Testis (tissue), 3 donors: ENCODE results near the gene GAA. TPM values are rescaled to one million over a fixed set of nuclear protein-coding genes. Genes with fewer than 3 reads are reported as not detected.

Experiments
- DNase-seq: peaks from one replicate; pipeline ENCODE4 v3.0.0-alpha.2; 2019
- H3K27ac ChIP-seq, 2 donors: fragments of 200-600 bp; sonication (generic); one replicate each; pipeline ENCODE4 v1.5.1; 2019
- H3K27me3 ChIP-seq: fragments of 200-600 bp; sonication (generic); one replicate; pipeline ENCODE4 v1.5.1; 2019
- H3K36me3 ChIP-seq: fragments of 200-600 bp; sonication (generic); one replicate; pipeline ENCODE4 v1.5.1; 2017; ENCODE audit warnings: low read depth; ENCODE audit errors: missing control alignments
- H3K4me1 ChIP-seq: fragments of 200-600 bp; sonication (generic); one replicate; pipeline ENCODE4 v1.5.1; 2019
- H3K4me3 ChIP-seq, 2 donors: fragments of 200-600 bp; sonication (generic); one replicate each; pipeline ENCODE4 v1.5.1; 2017 to 2019
- H3K9me3 ChIP-seq: fragments of 200-600 bp; sonication (generic); one replicate; pipeline ENCODE4 v1.5.1; 2017
- CTCF ChIP-seq, 3 experiments: fragments of 450-650 bp in 2 of 3; fragments of 200-600 bp in 1 of 3; sonication (generic) in 1 of 3; IDR thresholded peaks; one replicate each; pipeline ENCODE4 v1.5.1; 2016 to 2019; ENCODE audit warnings: antibody characterized with exemption in 3 of 3, mild to moderate bottlenecking in 2 of 3, moderate library complexity in 1 of 3
- POLR2A ChIP-seq: fragments of 450-650 bp; IDR thresholded peaks from one replicate; pipeline ENCODE4 v1.6.1; 2017; ENCODE audit warnings: antibody characterized with exemption, mild to moderate bottlenecking, moderate library complexity
- WGBS, 2 donors: methylation state at CpG; one replicate each; pipeline ENCODE4 v1.1.5; 2018; 5-methylcytosine and 5-hydroxymethylcytosine counted together
- intact Hi-C: fragments of 100-400 bp; cut with DNase I; formaldehyde crosslinking; loops from one replicate; pipeline ENCODE4 v1.15.1; 2023; ENCODE audit warnings: low total_unique reads
- polyA plus RNA-seq: library from polyadenylated mRNA; stranded (reverse); fragments of 350-450 nt; fragmentation: Illumina TruSeq; extraction: RNeasy Lipid Tissue Mini Kit (QIAGEN cat#74804); gene quantifications from one replicate; pipeline ENCODE4 v1.2.3, GENCODE V29; 2014; ENCODE audit warnings: low read depth, low replicate concordance; ENCODE audit not compliant: insufficient read depth
- total RNA-seq, 2 donors: library from RNA; depleted of rRNA; stranded (reverse); fragments of >200 nt; gene quantifications; one replicate each; pipeline ENCODE4 v1.2.3, GENCODE V29; 2016

GAA gene
- total and polyA plus RNA-seq, 3 donors from 2014 or later, result 155 to 190 (median 166) TPM

DNA sequence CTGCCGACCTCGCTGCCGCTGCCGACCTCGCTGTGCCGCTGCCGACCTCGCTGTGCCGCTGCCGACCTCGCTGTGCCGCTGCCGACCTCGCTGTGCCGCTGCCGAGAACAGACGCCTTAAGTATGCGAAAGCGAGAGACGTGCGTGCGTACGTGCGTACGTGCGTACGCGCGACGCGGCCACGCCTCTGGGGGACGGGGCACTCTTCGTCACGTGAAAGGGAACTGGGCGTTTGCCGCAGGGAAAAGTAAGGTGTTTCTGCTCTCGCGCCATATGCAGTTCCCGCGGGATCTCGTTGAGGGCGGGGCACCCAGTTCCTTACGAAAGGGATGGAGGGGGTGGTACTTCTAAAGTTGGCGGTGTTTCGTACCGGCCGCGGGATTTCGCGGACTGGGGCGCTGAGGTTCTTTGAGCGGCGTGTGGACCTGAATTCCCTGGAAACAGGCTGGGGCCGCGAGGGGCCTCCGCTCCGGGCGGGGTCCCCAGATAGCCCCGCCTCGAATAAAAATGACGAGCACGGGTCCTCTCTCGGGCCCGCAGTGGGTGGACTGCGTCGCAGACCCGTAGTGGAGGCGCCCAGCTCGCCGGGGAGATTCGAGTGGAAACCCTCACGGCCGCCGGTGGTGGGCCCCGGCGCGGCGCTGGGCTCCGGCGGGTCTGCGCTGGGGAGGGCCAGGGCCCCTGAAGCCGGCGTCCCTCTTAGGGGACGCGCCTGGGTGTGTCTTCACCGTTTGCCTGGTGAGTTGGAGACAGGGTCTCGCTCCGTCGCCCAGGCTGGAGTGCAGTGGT is 45.8 kb downstream of the GAA start, which contains the start of gene EIF4A3:
TSS of gene EIF4A3 (minus strand) at position 94 of the 788 bp plus-strand sequence. CDS start 167 bp downstream, outside the sequence.
- no peaks in the 10 kb centered on the region for H3K9me3 ChIP-seq
- H3K4me1 ChIP-seq, result peaks cover 16% of the 10 kb centered on the region
- H3K36me3 ChIP-seq, result no peaks in the 10 kb centered on the region
- intact Hi-C loops, result no loop called here
- peak; percentile 99 for DNase-seq
- H3K27ac ChIP-seq, result peak within 1 kb of the TSS; percentile 88 to 95
- H3K27me3 ChIP-seq, result no peaks in the 10 kb centered on the region
- WGBS, 2 donors, result 0% methylated on average over 8 to 76 of the region's 90 CpGs
- H3K4me3 ChIP-seq, result peak within 1 kb of the TSS; percentile 91 to 99
- peak in 1 of 3 experiments; percentile 3 for TF ChIP-seq CTCF (IDR thresholded peaks at IDR 0.05)
- peak; percentile 79 for TF ChIP-seq POLR2A

DNA sequence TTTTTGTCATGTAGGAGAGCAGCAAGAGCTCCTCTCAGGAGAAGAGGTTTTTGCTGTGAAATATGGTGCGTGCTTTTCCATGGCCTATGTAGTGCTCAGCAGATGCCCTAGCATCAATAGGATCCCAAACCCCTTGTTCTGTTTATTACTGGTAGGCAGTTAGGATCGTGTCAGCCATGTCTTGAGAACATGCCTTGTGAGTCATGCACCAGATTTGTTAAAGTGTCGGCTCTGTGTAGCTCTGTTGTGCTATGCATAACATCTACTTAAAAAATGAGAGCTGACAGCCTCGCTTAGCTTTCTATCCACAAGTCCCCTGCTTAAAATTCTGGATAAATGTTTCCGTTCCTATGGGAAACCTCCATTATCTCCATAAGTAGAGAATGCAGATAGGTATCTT is 50.0 kb downstream of the GAA start:
- intact Hi-C loops, result no loop called here
- DNase-seq, result no peak
- TF ChIP-seq CTCF (IDR thresholded peaks at IDR 0.05) (no peak), POLR2A (no peak)
- Histone ChIP-seq H3K27me3 (no peaks in the 10 kb centered on the region), H3K36me3 (no peaks in the 10 kb centered on the region), H3K4me3 (no peak overlapping the region), H3K4me1 (peaks cover 5% of the 10 kb centered on the region), H3K27ac (no peak overlapping the region), H3K9me3 (no peaks in the 10 kb centered on the region)
- 89% methylated on average over 5 of the region's 5 CpGs for WGBS, 2 donors

DNA sequence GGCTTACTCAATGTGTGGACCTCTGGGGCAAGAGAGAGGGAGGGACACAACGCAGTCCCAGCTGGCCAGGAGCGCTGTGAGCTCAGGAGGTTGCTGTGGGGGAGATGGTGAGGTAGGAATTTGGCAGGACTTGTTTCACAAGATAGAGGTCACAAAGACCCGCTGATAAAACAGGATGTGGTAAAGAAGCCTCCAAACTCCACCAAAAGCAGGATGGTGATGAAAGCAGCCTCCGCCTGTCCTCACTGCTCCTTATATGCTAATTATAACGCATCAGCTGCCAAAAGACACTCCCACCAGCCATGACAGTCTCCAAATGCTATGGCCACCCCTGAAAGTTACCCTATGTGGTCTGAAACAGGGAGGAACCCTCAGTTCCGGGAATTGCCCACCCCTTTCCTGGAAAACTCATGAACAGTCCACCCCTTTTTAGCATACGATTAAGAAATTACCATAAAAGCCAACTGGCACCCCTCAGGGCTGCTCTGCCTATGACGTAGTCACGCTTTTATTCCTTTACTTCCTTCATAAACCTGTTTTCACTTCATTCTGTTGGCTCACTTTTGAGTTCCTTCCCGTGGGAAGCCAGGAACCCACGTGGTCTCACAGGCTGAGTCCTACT is 50.8 kb downstream of the GAA start:
- no peak for TF ChIP-seq POLR2A
- TF ChIP-seq CTCF (IDR thresholded peaks at IDR 0.05), result no peak

GRCh38 chr17:80153004-80153403 is 51.6 kb downstream of the GAA start:
- peaks cover 3% of the 10 kb centered on the region for H3K4me1 ChIP-seq
- no peak for DNase-seq
- TF ChIP-seq CTCF (IDR thresholded peaks at IDR 0.05) (no peak), POLR2A (no peak)
- 84 to 85% methylated on average over 3 of the region's 3 CpGs for WGBS, 2 donors
- H3K4me3 ChIP-seq, result no peak overlapping the region
- intact Hi-C loops, result no loop called here
- H3K9me3 ChIP-seq, result no peaks in the 10 kb centered on the region
- no peaks in the 10 kb centered on the region for H3K36me3 ChIP-seq
- H3K27me3 ChIP-seq, result no peaks in the 10 kb centered on the region
- no peak overlapping the region for H3K27ac ChIP-seq

More for the DNA sequence above, 50.8 kb downstream of the GAA start:
- H3K4me1 ChIP-seq, result peaks cover 5% of the 10 kb centered on the region
- no peak for DNase-seq
- H3K4me3 ChIP-seq, result no peak overlapping the region
- no peaks in the 10 kb centered on the region for H3K9me3 ChIP-seq
- no peaks in the 10 kb centered on the region for H3K27me3 ChIP-seq
- H3K27ac ChIP-seq, result no peak overlapping the region
- WGBS, 2 donors, result 74% methylated on average over 11 of the region's 11 CpGs
- intact Hi-C loops, result no loop called here
- no peaks in the 10 kb centered on the region for H3K36me3 ChIP-seq
